ENCODE measurements around the gene ARHGEF26.

DNA sequence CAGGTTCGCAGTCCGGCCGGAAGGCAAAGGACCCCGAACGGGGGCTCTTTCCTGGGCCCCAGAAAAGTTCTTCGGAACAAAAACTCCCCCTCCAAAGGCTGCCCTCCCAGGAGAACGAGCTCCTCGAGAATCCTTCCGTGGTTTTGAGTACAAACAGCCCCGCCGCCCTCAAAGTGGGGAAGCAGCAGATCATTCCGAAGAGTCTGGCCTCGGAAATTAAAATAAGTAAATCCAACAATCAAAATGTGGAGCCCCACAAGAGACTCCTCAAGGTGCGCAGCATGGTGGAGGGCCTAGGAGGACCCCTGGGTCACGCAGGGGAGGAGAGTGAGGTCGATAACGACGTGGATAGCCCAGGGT, 1.3 kb downstream of the ARHGEF26 start:
- TF ChIP-seq POLR2A (IDR thresholded peaks at IDR 0.05; ENCODE audit: extremely low read depth, insufficient read length), result no peak
- TF ChIP-seq, protein P1, sequence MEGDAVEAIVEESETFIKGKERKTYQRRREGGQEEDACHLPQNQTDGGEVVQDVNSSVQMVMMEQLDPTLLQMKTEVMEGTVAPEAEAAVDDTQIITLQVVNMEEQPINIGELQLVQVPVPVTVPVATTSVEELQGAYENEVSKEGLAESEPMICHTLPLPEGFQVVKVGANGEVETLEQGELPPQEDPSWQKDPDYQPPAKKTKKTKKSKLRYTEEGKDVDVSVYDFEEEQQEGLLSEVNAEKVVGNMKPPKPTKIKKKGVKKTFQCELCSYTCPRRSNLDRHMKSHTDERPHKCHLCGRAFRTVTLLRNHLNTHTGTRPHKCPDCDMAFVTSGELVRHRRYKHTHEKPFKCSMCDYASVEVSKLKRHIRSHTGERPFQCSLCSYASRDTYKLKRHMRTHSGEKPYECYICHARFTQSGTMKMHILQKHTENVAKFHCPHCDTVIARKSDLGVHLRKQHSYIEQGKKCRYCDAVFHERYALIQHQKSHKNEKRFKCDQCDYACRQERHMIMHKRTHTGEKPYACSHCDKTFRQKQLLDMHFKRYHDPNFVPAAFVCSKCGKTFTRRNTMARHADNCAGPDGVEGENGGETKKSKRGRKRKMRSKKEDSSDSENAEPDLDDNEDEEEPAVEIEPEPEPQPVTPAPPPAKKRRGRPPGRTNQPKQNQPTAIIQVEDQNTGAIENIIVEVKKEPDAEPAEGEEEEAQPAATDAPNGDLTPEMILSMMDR (IDR thresholded peaks at IDR 0.05; ENCODE audit: low read depth, low read length), result no peak
